Measurements from ENCODE around the gene HDAC7. TPM values are rescaled to one million over a fixed set of nuclear protein-coding genes. Genes with fewer than 3 reads are reported as not detected.

HDAC7 gene
- total RNA-seq (2022) = 71.2 and 71.9 TPM in 2 replicates
- Bru-seq, nascent RNA = percentile 71 among the genes with signal in this experiment
- percentile 69 among the genes with signal in this experiment for BruChase-seq, experiment 1, labeled RNA remaining after a 2-hour chase
- percentile 77 among the genes with signal in this experiment for BruChase-seq, experiment 2, labeled RNA remaining after a 6-hour chase
- long read RNA-seq, full-length matches to known transcripts = 3 of 51 reads
- long read RNA-seq, partial matches to known transcripts = 35 of 51 reads
- long read RNA-seq, other reads (novel, unspliced or antisense) = 13 of 51 reads

- H3K27me3 Mint-ChIP-seq (ENCODE audit: insufficient read depth, unreplicated experiment) = no peaks in the 10 kb centered on the region
- CTCF ChIA-PET = interaction anchor here (0.8 to 7.8 kb wide), 7 partner anchors 11 to 85 kb away, joined by 3 to 113 read pairs (median 5); partner anchors contain the start of gene VDR
Observed at GRCh38 chr12:47819896-47820630, at the start of gene HDAC7. Gene HDAC7, minus strand, starts transcription at chr12:47819903. Its CDS starts 118 bp downstream, at chr12:47819785.

GRCh38 chr12:47868552-47869031, 48.9 kb upstream of the HDAC7 start:
- DNase-seq = no peak
- no peaks in the 10 kb centered on the region for H3K4me1 Mint-ChIP-seq (ENCODE audit: low read depth, unreplicated experiment)
- CTCF ChIA-PET = interaction anchor here (1.0 to 3.0 kb wide), 3 partner anchors 16 to 36 kb away, joined by 3 to 15 read pairs (median 3); partner anchors contain the start of gene VDR
- no peaks in the 10 kb centered on the region for H3K27me3 Mint-ChIP-seq (ENCODE audit: insufficient read depth, unreplicated experiment)
- no peak overlapping the region for H3K27ac Mint-ChIP-seq (ENCODE audit: unreplicated experiment)
- Histone ChIP-seq H3K27me3 (replicated peaks; ENCODE audit: control insufficient read depth, insufficient read depth, low read length) (no peaks in the 10 kb centered on the region), H3K36me3 (ENCODE audit: control insufficient read depth, insufficient read depth, low read length) (no peaks in the 10 kb centered on the region), H3K4me1 (no peaks in the 10 kb centered on the region), H3K4me3 (ENCODE audit: low read depth, low read length) (no peak overlapping the region), H3K9me3 (no peaks in the 10 kb centered on the region)
- no peaks in the 10 kb centered on the region for H3K9me3 Mint-ChIP-seq (ENCODE audit: unreplicated experiment)
- POLR2A ChIA-PET = no interaction called here
- BruUV-seq (replicated peaks) = no TSS peak
- TF ChIP-seq CTCF (IDR thresholded peaks at IDR 0.05; ENCODE audit: insufficient read depth in 1 of 2, low read depth in 1 of 2, low read length in 1 of 2, severe bottlenecking in 1 of 2, unreplicated experiment in 1 of 2) = no peak
- peaks cover 5% of the 10 kb centered on the region for H3K36me3 Mint-ChIP-seq (ENCODE audit: insufficient read depth, unreplicated experiment)
- intact Hi-C loops (cut with micrococcal nuclease; ENCODE audit: unreplicated experiment) = no loop called here
- H3K4me3 Mint-ChIP-seq (ENCODE audit: unreplicated experiment) = no peak overlapping the region

More at GRCh38 chr12:47819896-47820630, at the start of gene HDAC7:
- BruUV-seq (replicated peaks) = no TSS peak
- Histone ChIP-seq H3K36me3 (ENCODE audit: control insufficient read depth, insufficient read depth, low read length) (no peaks in the 10 kb centered on the region), H3K4me1 (peaks cover 56% of the 10 kb centered on the region), H3K9me3 (no peaks in the 10 kb centered on the region), H3K27me3 (replicated peaks; ENCODE audit: control insufficient read depth, insufficient read depth, low read length) (no peaks in the 10 kb centered on the region), H3K4me3 (ENCODE audit: low read depth, low read length) (peak within 1 kb of the TSS; percentile 92)
- Mint-ChIP-seq H3K4me1 (ENCODE audit: low read depth, unreplicated experiment) (peaks cover 59% of the 10 kb centered on the region), H3K4me3 (ENCODE audit: unreplicated experiment) (peak within 1 kb of the TSS; percentile 97), H3K9me3 (ENCODE audit: unreplicated experiment) (no peaks in the 10 kb centered on the region), H3K36me3 (ENCODE audit: insufficient read depth, unreplicated experiment) (peaks cover 12% of the 10 kb centered on the region), H3K27ac (ENCODE audit: unreplicated experiment) (peak within 1 kb of the TSS; percentile 99)
- no peak for TF ChIP-seq CTCF (IDR thresholded peaks at IDR 0.05; ENCODE audit: insufficient read depth in 1 of 2, low read depth in 1 of 2, low read length in 1 of 2, severe bottlenecking in 1 of 2, unreplicated experiment in 1 of 2)
- peak; percentile 82 to 90 for DNase-seq
- POLR2A ChIA-PET = interaction anchor here (0.5 to 1.4 kb wide), 8 partner anchors 12 to 1032 kb away, joined by 3 to 18 read pairs (median 4); partner anchors contain the start of genes DDX23 and VDR
- intact Hi-C loops (cut with micrococcal nuclease; ENCODE audit: unreplicated experiment) = loop anchor here (1.0 kb wide), 2 partner anchors 17 to 23 kb away; no protein-coding TSS in a partner anchor

- Mint-ChIP-seq H3K27me3 (ENCODE audit: insufficient read depth, unreplicated experiment) (no peaks in the 10 kb centered on the region), H3K4me3 (ENCODE audit: unreplicated experiment) (no peak overlapping the region), H3K9me3 (ENCODE audit: unreplicated experiment) (no peaks in the 10 kb centered on the region), H3K36me3 (ENCODE audit: insufficient read depth, unreplicated experiment) (peaks cover 5% of the 10 kb centered on the region), H3K4me1 (ENCODE audit: low read depth, unreplicated experiment) (no peaks in the 10 kb centered on the region), H3K27ac (ENCODE audit: unreplicated experiment) (no peak overlapping the region)
- no TSS peak for BruUV-seq (replicated peaks)
- Histone ChIP-seq H3K4me1 (no peaks in the 10 kb centered on the region), H3K9me3 (no peaks in the 10 kb centered on the region), H3K36me3 (ENCODE audit: control insufficient read depth, insufficient read depth, low read length) (no peaks in the 10 kb centered on the region), H3K4me3 (ENCODE audit: low read depth, low read length) (no peak overlapping the region), H3K27me3 (replicated peaks; ENCODE audit: control insufficient read depth, insufficient read depth, low read length) (no peaks in the 10 kb centered on the region)
- no peak for TF ChIP-seq CTCF (IDR thresholded peaks at IDR 0.05; ENCODE audit: insufficient read depth in 1 of 2, low read depth in 1 of 2, low read length in 1 of 2, severe bottlenecking in 1 of 2, unreplicated experiment in 1 of 2)
- intact Hi-C loops (cut with micrococcal nuclease; ENCODE audit: unreplicated experiment) = no loop called here
- ChIA-PET POLR2A (no interaction called here), CTCF (interaction anchor here (1.0 to 1.3 kb wide), 2 partner anchors 17 to 21 kb away, joined by 3 read pairs; no protein-coding TSS in a partner anchor)
- no peak for DNase-seq
Observed at GRCh38 chr12:47868041-47868440, 48.3 kb upstream of the HDAC7 start.

Measured in Caco-2 (cell line).